ENCODE results near the gene NADSYN1.

The NADSYN1 gene

DNA sequence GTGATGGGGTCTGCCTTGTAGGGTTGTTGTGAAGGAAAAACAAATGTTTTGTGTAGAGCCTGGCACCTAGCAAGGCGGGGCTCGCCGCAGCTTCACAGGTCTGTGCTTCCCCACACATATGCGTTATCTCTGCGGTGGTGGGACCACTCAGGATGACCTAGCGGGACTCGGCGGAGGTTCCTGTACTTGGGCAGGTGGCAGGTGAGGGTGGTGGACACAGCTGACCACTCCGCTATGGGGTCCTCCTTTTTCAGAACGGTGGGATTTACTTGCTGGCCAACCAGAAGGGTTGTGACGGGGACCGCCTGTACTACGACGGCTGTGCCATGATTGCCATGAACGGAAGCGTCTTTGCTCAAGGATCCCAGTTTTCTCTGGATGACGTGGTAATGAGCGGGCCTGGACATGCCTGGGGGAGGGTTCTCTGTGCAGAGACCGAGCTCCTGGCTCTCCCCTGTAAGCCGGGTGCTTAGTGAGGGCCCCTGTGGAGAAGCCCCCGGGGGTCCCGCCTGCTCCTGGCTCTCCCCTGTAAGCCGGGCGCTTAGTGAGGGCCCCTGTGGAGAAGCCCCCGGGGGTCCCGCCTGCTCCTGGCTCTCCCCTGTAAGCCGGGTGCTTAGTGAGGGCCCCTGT, 21.3 kb downstream of the NADSYN1 start:
- no peak for DNase-seq

DNA sequence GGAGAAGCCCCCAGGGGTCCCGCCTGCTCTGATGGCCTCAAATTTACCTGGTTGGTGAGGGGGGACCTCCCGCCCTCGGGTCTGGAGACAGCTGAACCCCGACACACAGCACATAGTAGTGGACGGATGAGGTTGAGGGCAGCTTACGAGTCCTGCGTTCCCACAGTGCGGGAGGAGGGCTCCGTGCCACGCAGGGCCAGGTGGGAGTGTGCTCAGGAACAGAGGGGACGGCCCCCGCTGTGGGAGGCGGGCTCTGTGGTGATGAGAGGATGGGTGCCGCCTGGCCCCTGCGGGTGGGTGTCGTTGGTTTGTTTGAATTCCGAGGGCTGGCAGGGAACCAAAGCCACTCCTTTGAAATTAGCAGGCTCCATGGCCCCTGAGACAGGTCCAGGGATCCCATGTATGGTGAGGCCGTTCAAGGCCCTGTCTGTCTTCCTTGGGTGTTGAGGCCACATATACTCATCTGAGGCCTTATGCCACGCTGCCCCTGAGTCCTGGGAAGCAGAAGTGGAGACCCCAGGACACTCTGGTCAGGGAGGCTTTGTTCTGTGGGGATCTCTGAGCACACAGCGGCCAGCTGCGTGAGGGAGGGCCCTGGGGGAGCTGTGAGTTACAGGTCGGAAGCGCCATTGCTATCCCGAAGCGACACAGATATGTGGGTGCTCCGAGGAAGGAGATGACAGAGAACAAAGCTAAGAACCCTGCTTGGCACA, 21.9 kb downstream of the NADSYN1 start:
- no peak for DNase-seq

DNA sequence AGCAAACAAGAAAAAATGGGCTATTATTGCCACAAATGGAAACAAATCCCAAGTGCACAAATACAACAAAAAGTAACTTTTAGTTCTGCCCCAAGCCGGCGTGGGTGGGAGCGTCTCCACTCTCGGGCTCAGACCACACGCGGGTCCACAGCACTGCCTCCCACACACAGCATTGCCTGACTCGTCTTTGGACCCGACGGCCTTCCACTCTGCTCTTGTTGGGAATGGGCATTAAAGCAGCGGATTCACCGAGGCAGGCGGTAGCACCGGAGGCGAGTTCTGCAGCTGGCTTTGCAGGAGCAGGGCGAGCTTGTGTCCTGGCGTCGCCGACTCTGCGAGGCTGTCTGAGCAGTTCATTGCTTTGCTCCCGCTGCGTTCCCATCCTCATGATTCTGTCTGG, 23.0 kb downstream of the NADSYN1 start:
- no peak for DNase-seq

DNA sequence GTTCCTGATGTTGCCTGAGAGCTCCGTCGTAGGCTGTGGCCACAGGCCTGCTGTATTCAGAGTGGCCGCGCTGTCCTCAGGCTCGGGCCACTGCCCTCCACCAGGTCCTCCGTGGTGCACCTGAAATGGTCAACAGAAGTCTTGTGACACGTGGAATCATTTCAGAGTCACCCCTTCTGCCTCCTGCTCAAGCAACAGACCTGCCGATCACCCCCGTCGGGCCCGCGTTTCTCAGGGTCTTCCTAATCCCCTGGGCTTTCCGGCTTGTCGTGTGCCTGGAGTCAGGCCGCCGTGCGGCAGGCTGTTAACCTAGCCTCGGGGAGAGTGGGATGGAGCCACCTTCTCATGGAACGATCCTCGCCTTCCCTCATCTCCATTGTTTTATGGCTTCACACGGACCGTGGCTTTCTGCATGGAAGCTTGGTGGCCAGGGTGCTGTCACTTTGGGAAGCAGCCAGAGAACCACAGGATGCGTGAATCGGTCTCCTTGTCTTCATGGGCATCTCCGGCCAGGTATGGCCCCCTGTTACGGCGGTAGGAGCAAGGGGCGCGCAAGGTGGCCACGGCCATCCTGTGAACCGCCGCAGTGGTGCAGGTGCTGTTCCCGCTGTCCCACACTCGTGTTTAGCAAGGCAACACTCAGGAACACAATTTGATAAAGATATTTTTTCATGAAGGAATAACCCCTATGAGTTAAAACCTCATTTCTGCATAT, 24.1 kb downstream of the NADSYN1 start:
- DNase-seq, result no peak

DNA sequence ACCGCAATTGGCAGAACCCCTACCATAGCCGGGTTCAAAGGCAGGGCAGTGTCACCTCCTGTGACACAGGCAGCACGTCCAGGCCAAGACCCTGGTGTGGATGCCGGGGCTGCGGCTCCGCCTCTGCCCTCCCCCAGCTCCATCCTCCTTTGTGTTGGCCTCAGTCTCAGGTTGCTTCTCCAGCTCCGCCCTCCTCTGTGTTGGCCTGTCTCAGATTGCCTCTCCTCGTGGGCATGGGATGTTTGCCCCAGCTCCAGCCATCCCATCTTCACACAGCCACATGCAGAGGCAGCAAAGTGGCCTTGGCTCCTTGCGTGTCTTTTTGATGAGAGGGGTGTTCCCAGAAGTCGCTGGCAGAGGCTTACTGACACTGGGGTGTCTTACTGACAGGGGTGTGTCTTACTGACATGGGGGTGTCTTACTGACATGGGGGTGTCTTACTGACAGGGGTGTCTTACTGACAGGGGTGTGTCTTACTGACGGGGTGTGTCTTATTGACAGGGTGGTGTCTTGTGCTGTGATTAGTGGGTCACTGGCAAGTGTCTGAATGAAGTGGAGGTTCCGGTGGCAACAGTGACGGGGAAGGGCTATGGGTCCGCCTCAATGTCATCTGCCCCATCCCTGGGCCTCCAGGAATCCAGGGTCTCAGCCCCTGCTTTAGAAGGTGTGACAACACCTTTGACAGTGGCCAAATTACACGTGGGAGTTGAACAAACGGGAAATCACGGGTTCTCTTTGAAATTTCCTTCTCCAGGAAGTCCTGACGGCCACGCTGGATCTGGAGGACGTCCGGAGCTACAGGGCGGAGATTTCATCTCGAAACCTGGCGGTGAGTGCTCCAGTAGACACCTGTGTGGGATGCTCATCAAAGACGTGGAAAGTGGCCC, 24.9 kb downstream of the NADSYN1 start:
- no peak for DNase-seq

DNA sequence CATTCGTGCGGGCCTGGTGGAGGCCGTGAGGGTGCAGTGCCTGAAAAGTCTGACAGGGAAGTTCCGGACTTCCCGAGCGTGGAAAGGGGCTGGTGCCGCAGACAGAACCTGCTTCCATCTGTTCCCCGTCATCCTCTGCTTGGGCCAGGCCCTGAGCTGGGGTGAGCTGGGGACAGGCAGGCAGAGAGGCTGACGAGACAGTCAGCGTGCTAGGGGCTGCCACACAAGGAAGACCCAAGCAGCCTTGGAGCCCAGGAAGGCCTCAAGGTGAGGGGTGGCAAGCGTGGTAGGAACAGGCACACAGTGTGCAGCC, 25.5 kb downstream of the NADSYN1 start:
- no peak for DNase-seq

DNA sequence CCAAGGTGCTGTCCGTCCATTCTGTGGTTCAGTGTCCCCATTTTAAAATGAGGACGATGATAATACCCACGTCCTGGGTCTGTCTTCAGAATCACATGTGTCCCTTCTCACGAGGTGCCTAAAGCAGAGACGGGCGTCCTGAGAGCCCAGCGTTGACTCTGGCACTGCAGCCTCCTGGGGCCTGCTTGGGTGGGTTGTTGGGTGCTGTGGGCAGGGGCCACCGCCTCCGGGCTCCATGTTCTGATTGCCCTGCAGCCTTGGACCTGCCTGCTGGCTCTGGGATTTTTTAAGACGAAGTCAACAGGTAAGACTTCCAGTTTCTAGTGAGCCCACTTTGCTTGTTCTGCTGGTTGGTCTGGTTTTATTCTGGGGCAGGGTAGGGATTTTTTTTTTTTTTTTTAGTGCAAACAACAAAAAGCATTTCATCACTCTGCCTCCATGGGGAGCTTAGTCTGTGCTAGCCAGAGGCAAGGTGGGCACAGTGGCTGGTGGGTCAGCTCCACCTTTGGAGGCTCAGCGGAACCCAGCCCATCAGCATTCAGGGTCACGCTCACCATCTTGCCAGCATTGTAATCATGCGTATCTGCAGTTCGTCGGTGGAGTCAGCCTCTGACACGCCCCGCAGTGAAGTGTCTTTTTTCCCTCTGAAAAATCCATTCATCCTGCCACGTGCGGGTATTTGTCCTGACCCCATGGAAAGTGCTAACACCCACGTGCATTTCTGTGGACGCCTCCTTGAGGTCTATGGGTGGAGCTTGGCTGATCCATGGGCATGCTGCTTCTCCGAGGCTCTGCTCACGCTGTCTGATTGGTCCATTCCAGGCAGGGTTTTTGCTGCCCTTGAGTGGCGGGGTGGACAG, 28.3 kb downstream of the NADSYN1 start:
- no peak for DNase-seq

DNA sequence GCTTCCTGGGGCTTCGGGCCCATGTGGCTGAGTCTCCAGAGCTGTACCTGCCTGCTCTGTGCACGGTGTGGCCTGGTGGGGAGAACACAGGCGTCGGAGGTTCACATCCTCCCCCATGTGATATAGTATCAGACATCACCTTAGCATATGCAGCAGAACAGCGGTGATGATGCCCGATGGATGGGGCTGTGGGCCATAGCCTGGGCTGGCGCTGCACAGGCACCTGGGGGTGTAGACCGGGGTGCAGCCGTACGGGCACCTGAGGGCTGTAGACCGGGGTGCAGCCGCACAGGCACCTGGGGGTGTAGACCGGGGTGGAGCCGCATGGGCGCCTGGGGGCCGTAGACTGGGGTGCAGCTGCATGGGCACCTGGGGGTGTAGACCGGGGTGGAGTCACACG, 29.2 kb downstream of the NADSYN1 start:
- no peak for DNase-seq

DNA sequence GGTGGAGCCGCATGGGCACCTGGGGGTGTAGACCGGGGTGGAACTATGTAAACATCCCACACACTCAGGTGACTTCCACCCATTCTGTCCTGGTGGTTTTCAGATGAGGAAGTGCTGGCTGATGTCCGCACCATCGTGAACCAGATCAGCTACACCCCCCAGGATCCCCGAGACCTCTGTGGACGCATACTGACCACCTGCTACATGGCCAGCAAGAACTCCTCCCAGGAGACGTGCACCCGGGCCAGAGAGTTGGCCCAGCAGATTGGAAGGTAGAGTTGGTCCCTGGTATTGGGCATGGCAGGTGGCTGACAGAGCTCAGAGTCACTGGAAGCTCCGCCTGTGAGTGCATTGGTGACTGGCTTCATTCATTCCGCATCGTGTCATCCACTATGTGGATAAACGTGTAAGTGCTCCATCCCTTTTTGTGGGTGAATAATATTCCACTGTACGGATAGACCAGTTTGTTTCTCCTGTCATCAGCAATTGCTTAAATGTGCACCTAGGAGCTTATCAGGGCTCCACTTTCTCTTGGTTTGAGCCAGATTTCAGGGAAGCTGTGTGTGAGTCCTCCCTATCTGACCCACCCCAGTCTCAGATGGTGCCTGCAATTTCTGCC, 29.9 kb downstream of the NADSYN1 start:
- no peak for DNase-seq

DNA sequence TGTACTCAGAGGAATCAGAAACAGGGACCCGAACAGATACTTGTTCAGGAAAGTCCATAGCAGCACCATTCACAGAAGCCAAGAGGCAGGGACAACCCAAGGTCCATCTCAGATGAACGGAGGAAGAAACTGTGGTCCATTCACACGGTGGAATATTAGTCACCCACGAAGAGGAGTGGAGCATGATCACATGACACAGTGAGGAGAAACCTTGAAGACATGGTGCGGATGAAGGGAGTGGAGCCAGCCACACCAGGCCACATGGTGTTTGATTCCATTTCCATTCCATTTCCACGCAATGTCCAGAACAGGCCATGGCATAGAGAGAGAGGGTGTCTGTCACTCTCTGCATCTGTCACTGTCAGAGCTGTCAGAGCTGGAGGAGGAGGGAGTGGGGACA, 30.7 kb downstream of the NADSYN1 start:
- no peak for DNase-seq

DNA sequence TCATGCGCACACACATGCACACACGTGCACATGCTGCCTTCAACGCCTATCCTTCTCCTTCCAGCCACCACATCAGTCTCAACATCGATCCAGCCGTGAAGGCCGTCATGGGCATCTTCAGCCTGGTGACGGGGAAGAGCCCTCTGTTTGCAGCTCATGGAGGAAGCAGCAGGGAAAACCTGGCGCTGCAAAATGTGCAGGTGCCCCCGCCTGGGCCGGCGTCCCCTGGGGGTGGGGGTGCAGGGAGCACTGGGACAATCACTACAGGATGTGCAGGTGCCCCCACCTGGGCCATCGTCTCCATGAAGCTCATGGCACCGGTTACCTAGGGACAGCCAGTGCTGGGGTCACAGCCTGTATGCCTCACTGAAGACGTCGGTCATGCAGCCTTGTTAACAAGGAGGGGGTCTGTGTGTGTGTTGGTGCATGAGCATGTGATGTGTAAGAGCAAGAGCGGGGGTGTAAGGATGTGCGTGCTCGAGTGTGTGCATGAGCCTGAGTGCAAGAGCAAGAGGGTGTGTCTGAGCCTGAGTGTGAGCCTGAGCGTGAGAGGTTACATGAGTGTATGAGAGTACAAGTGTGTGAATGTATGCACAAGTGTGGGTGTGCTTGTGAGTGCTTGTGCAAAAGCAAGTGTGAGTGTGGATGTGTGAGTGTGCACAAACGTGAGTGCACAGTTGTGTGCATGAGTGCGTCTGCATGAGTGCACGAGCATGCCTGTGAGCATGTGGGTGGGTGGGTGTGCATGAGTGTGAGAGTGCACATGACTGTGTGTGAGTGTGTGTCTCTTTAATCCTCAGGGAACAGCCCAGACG, 31.5 kb downstream of the NADSYN1 start:
- no peak for DNase-seq

DNA sequence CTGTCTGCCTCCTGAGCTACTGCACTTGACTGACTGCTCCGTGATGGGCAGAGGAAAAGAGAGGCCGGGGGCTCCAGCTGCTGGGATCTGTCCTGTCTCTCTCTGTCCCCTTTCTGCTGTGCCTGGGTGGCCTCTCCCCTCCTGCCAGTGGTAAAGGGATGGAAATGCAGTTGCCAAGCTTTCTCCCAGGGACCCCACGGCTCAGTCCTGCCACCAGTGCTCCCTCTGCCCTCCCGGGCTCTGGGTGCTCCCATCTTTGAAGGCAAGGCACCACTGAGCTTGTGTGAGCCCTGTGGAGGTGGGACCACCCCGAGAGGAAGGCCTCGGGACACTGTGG, 32.0 kb downstream of the NADSYN1 start:
- no peak for DNase-seq

DNA sequence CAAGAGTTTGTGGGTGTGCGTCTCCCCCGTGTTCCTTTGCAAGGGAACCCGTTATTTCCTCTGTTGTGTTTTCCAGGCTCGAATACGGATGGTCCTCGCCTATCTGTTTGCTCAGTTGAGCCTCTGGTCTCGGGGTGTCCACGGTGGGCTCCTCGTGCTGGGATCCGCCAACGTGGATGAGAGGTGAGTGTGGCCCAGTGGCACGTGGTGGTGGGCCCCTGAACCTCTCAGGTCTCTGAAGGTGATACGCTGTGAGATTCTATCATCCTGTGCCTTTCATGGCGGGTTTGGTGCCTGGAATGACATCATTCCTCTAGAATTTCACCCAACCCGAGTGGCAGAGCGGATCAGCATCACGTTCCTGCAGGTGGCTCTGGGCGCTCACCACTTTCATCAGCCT, 32.5 kb downstream of the NADSYN1 start:
- DNase-seq, result no peak

DNA sequence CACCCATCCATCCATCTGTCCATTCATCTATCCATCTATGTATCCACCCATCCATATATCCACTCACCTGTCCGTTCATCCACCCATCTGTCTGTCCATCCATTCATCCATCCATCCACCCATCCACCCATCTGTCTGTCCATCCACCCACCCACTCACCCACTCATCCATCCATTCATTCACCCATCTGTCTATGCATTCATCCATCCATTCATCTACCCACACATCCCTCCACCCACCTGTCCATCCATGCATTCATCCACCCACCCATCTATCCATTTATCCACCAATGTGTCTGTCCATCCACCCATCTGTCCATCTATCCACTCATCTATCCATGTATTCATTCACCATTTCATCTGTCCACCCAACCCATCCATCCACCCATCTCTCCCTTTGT, 33.3 kb downstream of the NADSYN1 start:
- no peak for DNase-seq

DNA sequence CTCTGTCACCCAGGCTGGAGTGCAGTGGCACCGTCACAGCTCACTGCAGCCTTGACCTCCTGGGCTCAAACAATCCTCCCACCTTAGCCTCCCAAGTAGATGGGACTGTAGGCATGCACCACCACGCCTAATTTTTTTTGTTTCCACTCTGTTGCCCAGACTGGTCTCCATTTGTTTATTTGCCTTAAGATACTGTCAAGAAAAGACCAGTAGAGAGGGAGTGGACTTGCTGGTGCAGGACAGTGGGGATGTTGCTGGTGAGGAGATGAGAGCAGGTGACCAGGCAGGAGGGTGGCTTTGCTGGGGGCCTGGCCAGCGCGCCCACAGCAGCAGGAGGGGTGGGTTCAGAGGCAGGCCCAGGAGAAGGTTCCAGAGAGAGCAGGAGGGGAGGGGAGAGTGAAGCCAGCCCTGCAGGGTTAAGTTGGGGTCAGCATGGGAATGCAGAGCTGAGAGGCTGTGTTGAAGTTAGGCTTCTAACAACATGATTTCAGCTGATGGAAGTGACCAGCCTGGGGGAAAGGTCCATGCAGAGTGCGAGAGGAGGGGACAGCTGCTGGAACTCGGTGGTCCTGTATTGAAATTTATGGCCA, 35.8 kb downstream of the NADSYN1 start:
- no peak for DNase-seq

DNA sequence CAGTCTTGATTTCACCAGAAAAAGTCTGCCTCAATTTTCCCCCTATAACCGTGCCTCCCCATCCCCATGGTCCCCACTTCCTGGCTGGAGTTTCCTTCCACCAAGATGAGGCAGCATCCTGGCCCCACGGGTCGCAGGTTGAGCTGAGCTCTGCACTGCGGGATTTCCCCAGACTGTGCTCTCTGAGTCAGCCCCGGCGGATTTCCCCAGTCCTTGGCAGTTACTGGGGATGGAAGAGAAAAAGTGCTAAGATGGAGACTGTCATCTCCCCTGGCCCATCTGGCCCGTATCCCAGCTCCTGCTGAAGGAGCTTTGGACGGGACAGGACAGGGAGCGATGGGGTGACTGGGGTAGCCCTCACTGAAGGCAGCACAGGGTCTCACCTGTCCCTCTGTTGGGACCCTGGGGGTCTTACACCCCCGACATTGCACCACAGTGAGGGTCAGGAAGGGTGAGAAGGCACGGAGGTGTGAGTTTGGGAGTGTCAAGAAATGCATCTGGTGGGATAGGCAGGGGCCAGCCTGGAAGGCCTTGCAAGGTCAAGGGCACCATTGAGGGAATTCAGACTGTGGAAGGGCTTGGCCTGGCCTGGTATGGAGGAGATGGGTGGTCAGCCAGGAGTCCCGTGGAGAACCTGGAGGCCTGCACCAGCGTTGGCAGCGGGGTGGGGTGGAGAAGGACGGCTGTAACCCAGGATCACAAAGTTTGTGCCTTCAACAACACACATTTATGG, 36.5 kb downstream of the NADSYN1 start:
- no peak for DNase-seq

DNA sequence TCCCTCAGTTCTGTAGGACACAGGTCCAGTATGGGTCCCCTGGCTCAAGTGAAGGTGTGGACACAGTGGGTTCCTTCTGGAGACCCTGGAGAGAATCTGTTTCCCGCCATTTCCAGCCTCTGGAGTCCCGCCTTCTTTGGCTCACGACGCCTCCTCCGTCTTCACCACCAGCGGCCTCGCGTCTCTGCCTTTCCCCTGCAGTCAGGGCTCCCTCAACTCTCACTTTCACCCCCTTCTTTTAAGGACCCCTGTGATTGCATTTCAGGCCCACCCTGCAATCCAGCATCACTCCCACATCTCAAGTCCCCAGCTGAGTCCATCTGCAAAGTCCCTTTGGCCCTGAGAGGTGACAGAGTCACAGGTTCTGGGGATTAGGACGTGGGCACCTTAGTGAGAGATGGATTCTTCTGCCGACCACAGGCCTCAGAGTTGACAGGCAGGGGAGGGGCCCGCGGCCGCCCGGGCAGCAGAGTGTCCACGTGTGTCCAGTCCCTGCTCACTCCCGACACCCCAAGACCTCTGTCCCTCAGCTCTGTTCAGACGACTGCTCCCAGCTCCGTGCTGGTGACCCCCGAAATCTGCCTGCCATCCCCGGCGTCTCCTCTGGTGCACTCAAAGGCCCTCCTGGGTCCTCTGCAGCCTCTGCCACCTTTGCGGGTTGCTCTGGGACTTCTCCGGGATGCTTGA, 37.2 kb downstream of the NADSYN1 start:
- no peak for DNase-seq

DNA sequence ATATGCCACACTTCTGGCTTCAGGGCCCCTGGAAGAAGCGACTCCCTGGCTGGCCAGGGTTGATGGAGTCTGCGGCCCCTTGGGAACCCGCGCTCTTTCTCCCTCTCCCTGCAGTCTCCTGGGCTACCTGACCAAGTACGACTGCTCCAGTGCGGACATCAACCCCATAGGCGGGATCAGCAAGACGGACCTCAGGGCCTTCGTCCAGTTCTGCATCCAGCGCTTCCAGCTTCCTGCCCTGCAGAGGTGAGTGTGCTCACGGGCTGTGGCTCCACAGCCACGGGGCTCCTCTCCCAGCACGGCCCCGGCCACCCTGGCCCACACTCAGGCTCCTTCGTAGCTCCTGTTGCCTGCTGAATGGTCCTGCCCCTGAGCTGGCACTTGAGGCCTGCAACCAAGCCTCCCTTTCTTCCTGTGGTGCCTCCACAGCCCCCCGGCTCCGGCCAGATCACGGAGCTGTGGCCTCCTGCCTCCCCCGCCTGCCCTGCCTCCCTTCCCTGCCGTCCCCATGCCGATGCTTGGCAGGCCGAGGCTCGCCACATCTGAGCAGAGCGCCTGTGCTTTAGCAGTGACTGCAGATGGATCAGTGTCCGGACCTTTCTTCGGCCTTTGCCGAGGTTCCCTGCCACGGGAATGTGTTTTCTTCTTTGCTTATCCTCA, 37.9 kb downstream of the NADSYN1 start:
- DNase-seq, result no peak

DNA sequence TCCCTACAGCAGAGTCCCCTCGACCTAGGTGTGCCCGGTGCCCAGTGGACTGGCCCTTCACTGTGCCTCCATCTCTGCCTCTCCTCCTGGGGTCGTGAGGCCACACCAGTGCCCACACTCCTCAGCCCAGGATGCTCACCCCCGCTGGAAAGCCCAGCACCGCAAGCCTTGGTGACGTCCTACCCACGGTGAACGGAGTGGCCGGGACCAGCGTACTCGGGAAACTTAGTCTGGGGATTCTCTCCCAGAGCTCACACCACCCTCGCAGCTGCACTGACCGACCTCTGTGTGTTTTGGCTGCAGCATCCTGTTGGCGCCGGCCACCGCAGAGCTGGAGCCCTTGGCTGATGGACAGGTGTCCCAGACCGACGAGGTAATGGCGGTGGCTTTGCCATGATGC, 38.5 kb downstream of the NADSYN1 start:
- no peak for DNase-seq

Measured in HCEC 1CT (cell line).